ENCODE measurements around the gene FAM168A.

FAM168A gene

GRCh38 chr11:73528013-73528412 lies 69.9 kb downstream of the FAM168A start:
- Histone ChIP-seq H3K4me1 (ENCODE audit: low read length) (no peaks in the 10 kb centered on the region), H3K9ac (ENCODE audit: low read length) (no peak overlapping the region), H2AFZ (ENCODE audit: low read depth, low read length) (no peak overlapping the region), H3K27ac (ENCODE audit: low read length) (no peak overlapping the region), H3K4me3 (ENCODE audit: low read length) (no peak overlapping the region), H3K9me3 (ENCODE audit: insufficient read depth, low read length) (no peaks in the 10 kb centered on the region), H3K27me3 (ENCODE audit: low read depth, low read length) (no peaks in the 10 kb centered on the region), H3K79me2 (ENCODE audit: low read length) (no peaks in the 10 kb centered on the region), H3K36me3 (replicated peaks; ENCODE audit: low read depth, low read length) (no peaks in the 10 kb centered on the region), H4K20me1 (ENCODE audit: insufficient read depth, low read length) (0 out of 2 replicates have a peak, but pooled peaks cover 5% of the 10 kb centered on the region), H3K4me2 (ENCODE audit: low read length) (0 out of 2 replicates have a peak overlapping the region, but pooled peaks have one; percentile 42)
- no peak for TF ChIP-seq EZH2phosphoT487 (IDR thresholded peaks at IDR 0.05; ENCODE audit: low read depth)
- no peak for TF ChIP-seq CTCF (IDR thresholded peaks at IDR 0.05; ENCODE audit: low read depth, low read length)

GRCh38 chr11:73525611-73526010 lies 72.3 kb downstream of the FAM168A start:
- Histone ChIP-seq H3K79me2 (ENCODE audit: low read length) (no peaks in the 10 kb centered on the region), H2AFZ (ENCODE audit: low read depth, low read length) (no peak overlapping the region), H3K4me1 (ENCODE audit: low read length) (peaks cover 12% of the 10 kb centered on the region), H3K9ac (ENCODE audit: low read length) (no peak overlapping the region), H3K9me3 (ENCODE audit: insufficient read depth, low read length) (no peaks in the 10 kb centered on the region), H3K36me3 (replicated peaks; ENCODE audit: low read depth, low read length) (no peaks in the 10 kb centered on the region), H3K4me2 (ENCODE audit: low read length) (no peak overlapping the region), H4K20me1 (ENCODE audit: insufficient read depth, low read length) (0 out of 2 replicates have a peak, but pooled peaks cover 6% of the 10 kb centered on the region), H3K27ac (ENCODE audit: low read length) (no peak overlapping the region), H3K4me3 (ENCODE audit: low read length) (no peak overlapping the region), H3K27me3 (ENCODE audit: low read depth, low read length) (no peaks in the 10 kb centered on the region)
- TF ChIP-seq CTCF (IDR thresholded peaks at IDR 0.05; ENCODE audit: low read depth, low read length) (no peak), EZH2phosphoT487 (IDR thresholded peaks at IDR 0.05; ENCODE audit: low read depth) (no peak)

GRCh38 chr11:73524774-73525173 lies 73.1 kb downstream of the FAM168A start:
- Histone ChIP-seq H3K9ac (ENCODE audit: low read length) (no peak overlapping the region), H3K4me1 (ENCODE audit: low read length) (peaks cover 17% of the 10 kb centered on the region), H3K9me3 (ENCODE audit: insufficient read depth, low read length) (no peaks in the 10 kb centered on the region), H3K27me3 (ENCODE audit: low read depth, low read length) (no peaks in the 10 kb centered on the region), H3K79me2 (ENCODE audit: low read length) (no peaks in the 10 kb centered on the region), H3K4me3 (ENCODE audit: low read length) (no peak overlapping the region), H2AFZ (ENCODE audit: low read depth, low read length) (no peak overlapping the region), H3K27ac (ENCODE audit: low read length) (no peak overlapping the region), H3K36me3 (replicated peaks; ENCODE audit: low read depth, low read length) (no peaks in the 10 kb centered on the region), H4K20me1 (ENCODE audit: insufficient read depth, low read length) (0 out of 2 replicates have a peak, but pooled peaks cover 6% of the 10 kb centered on the region), H3K4me2 (ENCODE audit: low read length) (no peak overlapping the region)
- no peak for TF ChIP-seq CTCF (IDR thresholded peaks at IDR 0.05; ENCODE audit: low read depth, low read length)
- TF ChIP-seq EZH2phosphoT487 (IDR thresholded peaks at IDR 0.05; ENCODE audit: low read depth): no peak

GRCh38 chr11:73521621-73522020 lies 76.3 kb downstream of the FAM168A start:
- Histone ChIP-seq H2AFZ (ENCODE audit: low read depth, low read length) (no peak overlapping the region), H3K4me1 (ENCODE audit: low read length) (peaks cover 17% of the 10 kb centered on the region), H3K27ac (ENCODE audit: low read length) (no peak overlapping the region), H4K20me1 (ENCODE audit: insufficient read depth, low read length) (0 out of 2 replicates have a peak, but pooled peaks cover 6% of the 10 kb centered on the region), H3K4me2 (ENCODE audit: low read length) (no peak overlapping the region), H3K79me2 (ENCODE audit: low read length) (no peaks in the 10 kb centered on the region), H3K36me3 (replicated peaks; ENCODE audit: low read depth, low read length) (no peaks in the 10 kb centered on the region), H3K27me3 (ENCODE audit: low read depth, low read length) (no peaks in the 10 kb centered on the region), H3K4me3 (ENCODE audit: low read length) (no peak overlapping the region), H3K9me3 (ENCODE audit: insufficient read depth, low read length) (no peaks in the 10 kb centered on the region), H3K9ac (ENCODE audit: low read length) (no peak overlapping the region)
- TF ChIP-seq CTCF (IDR thresholded peaks at IDR 0.05; ENCODE audit: low read depth, low read length) (no peak), EZH2phosphoT487 (IDR thresholded peaks at IDR 0.05; ENCODE audit: low read depth) (no peak)

All from OCI-LY3 (cell line).